Calu3 (cell line): ENCODE results near the gene PRG2. TPM values are rescaled to one million over a fixed set of nuclear protein-coding genes. Genes with fewer than 3 reads are reported as not detected.

Experiments
- BruUV-seq: library from RNA; stranded (reverse); fragments of 400-500 nt; replicated peaks from 2 replicates; lab custom pipeline; 2021; lab: Mats Ljungman, UMichigan
- CTCF ChIA-PET: fragments of 300-600 bp; sonication (Branson Sonifier 250); formaldehyde crosslinking; loops from one replicate; lab custom pipeline; 2022; ENCODE audit warnings: antibody characterized with exemption; lab: Charles Lee
- DNase-seq: peaks from one replicate; pipeline ENCODE4 v3.0.0; 2022
- H3K27ac Mint-ChIP-seq: one replicate; pipeline ENCODE4 v1.8.0; 2022; ENCODE audit warnings: mixed read lengths; ENCODE audit not compliant: unreplicated experiment
- H3K27me3 Mint-ChIP-seq: one replicate; pipeline ENCODE4 v1.8.0; 2022; ENCODE audit warnings: mixed read lengths; ENCODE audit not compliant: unreplicated experiment
- H3K36me3 Mint-ChIP-seq: one replicate; pipeline ENCODE4 v1.8.0; 2022; ENCODE audit warnings: mild to moderate bottlenecking, moderate library complexity, mixed read lengths; ENCODE audit not compliant: insufficient read depth, unreplicated experiment
- H3K4me1 Mint-ChIP-seq: one replicate; pipeline ENCODE4 v1.8.0; 2022; ENCODE audit warnings: mild to moderate bottlenecking, low read depth, mixed read lengths; ENCODE audit not compliant: unreplicated experiment
- H3K4me3 Mint-ChIP-seq: one replicate; pipeline ENCODE4 v1.8.0; 2022; ENCODE audit warnings: mild to moderate bottlenecking, low read depth, moderate library complexity, mixed read lengths; ENCODE audit not compliant: unreplicated experiment
- H3K9me3 Mint-ChIP-seq: one replicate; pipeline ENCODE4 v1.8.0; 2022; ENCODE audit warnings: low read depth, mixed read lengths; ENCODE audit not compliant: unreplicated experiment
- CTCF ChIP-seq: fragments of 200-600 bp; IDR thresholded peaks from one replicate; pipeline ENCODE4 v1.8.0; 2022; ENCODE audit warnings: antibody characterized with exemption; ENCODE audit not compliant: unreplicated experiment
- intact Hi-C: fragments of 100-400 bp; cut with micrococcal nuclease; formaldehyde crosslinking; loops from one replicate; pipeline ENCODE4 v1.10.0; 2022; ENCODE audit not compliant: unreplicated experiment
- total RNA-seq: library from RNA; stranded (reverse); gene quantifications from 2 replicates; pipeline ENCODE4 v1.2.3, GENCODE V29; 2022

Gene PRG2
- total RNA-seq, 1 experiment from 2014 or later = not detected

GRCh38 chr11:57397394-57397990 lies 7.0 kb upstream of the PRG2 start:
- Mint-ChIP-seq H3K4me3 (no peak overlapping the region), H3K27me3 (peaks cover 7% of the 10 kb centered on the region), H3K4me1 (no peaks in the 10 kb centered on the region), H3K27ac (no peak overlapping the region), H3K36me3 (no peaks in the 10 kb centered on the region), H3K9me3 (no peaks in the 10 kb centered on the region)
- no peak for TF ChIP-seq CTCF
- DNase-seq = no peak
- CTCF ChIA-PET = interaction anchor here (0.6 kb wide), 1 partner anchor 49 kb away, joined by 4 read pairs; no protein-coding TSS in a partner anchor
- BruUV-seq = no TSS peak
- intact Hi-C loops = no loop called here

- no peaks in the 10 kb centered on the region for H3K9me3 Mint-ChIP-seq
- DNase-seq = no peak
- CTCF ChIA-PET = interaction anchor here (0.7 kb wide), 1 partner anchor 232 kb away, joined by 3 read pairs; no protein-coding TSS in a partner anchor
- no peaks in the 10 kb centered on the region for H3K4me1 Mint-ChIP-seq
- H3K36me3 Mint-ChIP-seq = no peaks in the 10 kb centered on the region
- no TSS peak for BruUV-seq
- H3K27ac Mint-ChIP-seq = no peak overlapping the region
- intact Hi-C loops = no loop called here
- peaks cover 15% of the 10 kb centered on the region for H3K27me3 Mint-ChIP-seq
- no peak overlapping the region for H3K4me3 Mint-ChIP-seq
- TF ChIP-seq CTCF = no peak
Observed at GRCh38 chr11:57396744-57397143, 6.3 kb upstream of the PRG2 start.

GRCh38 chr11:57395905-57396623 lies 5.6 kb upstream of the PRG2 start:
- H3K27me3 Mint-ChIP-seq = peaks cover 21% of the 10 kb centered on the region
- DNase-seq = no peak
- no peak for TF ChIP-seq CTCF
- intact Hi-C loops = no loop called here
- CTCF ChIA-PET = interaction anchor here (0.7 kb wide), 1 partner anchor 233 kb away, joined by 3 read pairs; no protein-coding TSS in a partner anchor
- no peaks in the 10 kb centered on the region for H3K9me3 Mint-ChIP-seq
- H3K4me3 Mint-ChIP-seq = no peak overlapping the region
- H3K4me1 Mint-ChIP-seq = no peaks in the 10 kb centered on the region
- no peak overlapping the region for H3K27ac Mint-ChIP-seq
- BruUV-seq = no TSS peak
- H3K36me3 Mint-ChIP-seq = no peaks in the 10 kb centered on the region

GRCh38 chr11:57394203-57394965 lies 3.9 kb upstream of the PRG2 start:
- BruUV-seq = no TSS peak
- Mint-ChIP-seq H3K36me3 (no peaks in the 10 kb centered on the region), H3K27me3 (peaks cover 38% of the 10 kb centered on the region), H3K4me3 (no peak overlapping the region), H3K9me3 (no peaks in the 10 kb centered on the region), H3K4me1 (no peaks in the 10 kb centered on the region), H3K27ac (no peak overlapping the region)
- CTCF ChIA-PET = interaction anchor here (0.6 kb wide), 1 partner anchor 64 kb away, joined by 4 read pairs; no protein-coding TSS in a partner anchor
- no peak for TF ChIP-seq CTCF
- no peak for DNase-seq
- intact Hi-C loops = no loop called here
